GM21381 (cell line): ENCODE data around the gene REELD1.

Experiments
- ATAC-seq: cut with Tn5 transposase; IDR thresholded peaks from one replicate; pipeline ENCODE4 v1.9.1; 2021; ENCODE audit warnings: mild to moderate bottlenecking, moderate library complexity; ENCODE audit not compliant: unreplicated experiment

Gene REELD1

GRCh38 chr4:146214238-146214637, at the start of gene REELD1:
Gene REELD1, plus strand, starts transcription at chr4:146214538. Its CDS starts 2,415 bp downstream, at chr4:146216953.
- ATAC-seq, result no peak

GRCh38 chr4:146165221-146165620, 49.1 kb upstream of the REELD1 start:
- ATAC-seq, result no peak

GRCh38 chr4:146165840-146166239, 48.5 kb upstream of the REELD1 start:
- ATAC-seq, result no peak

- no peak for ATAC-seq
Observed at GRCh38 chr4:146170149-146170548, 44.2 kb upstream of the REELD1 start.

GRCh38 chr4:146175541-146176453, 38.5 kb upstream of the REELD1 start, which contains the start of gene LSM6:
Gene LSM6, plus strand, starts transcription at chr4:146175718. Its CDS starts 7,204 bp downstream, at chr4:146182922.
- ATAC-seq, result peak; percentile 94

- ATAC-seq, result no peak
Observed at GRCh38 chr4:146176891-146177290, 37.4 kb upstream of the REELD1 start.

- no peak for ATAC-seq
Observed at GRCh38 chr4:146178126-146178525, 36.2 kb upstream of the REELD1 start.

- no peak for ATAC-seq
Observed at GRCh38 chr4:146179784-146180370, 34.5 kb upstream of the REELD1 start.

- ATAC-seq, result no peak
Observed at GRCh38 chr4:146182443-146182842, 31.9 kb upstream of the REELD1 start.

- ATAC-seq, result no peak
Observed at GRCh38 chr4:146183209-146183608, 31.1 kb upstream of the REELD1 start.

- no peak for ATAC-seq
Observed at GRCh38 chr4:146186041-146186440, 28.3 kb upstream of the REELD1 start.

GRCh38 chr4:146186596-146186995, 27.7 kb upstream of the REELD1 start:
- ATAC-seq, result no peak

GRCh38 chr4:146190456-146190855, 23.9 kb upstream of the REELD1 start:
- no peak for ATAC-seq

GRCh38 chr4:146191766-146192458, 22.4 kb upstream of the REELD1 start:
- no peak for ATAC-seq

GRCh38 chr4:146193628-146194027, 20.7 kb upstream of the REELD1 start:
- no peak for ATAC-seq

- ATAC-seq, result no peak
Observed at GRCh38 chr4:146194212-146194611, 20.1 kb upstream of the REELD1 start.

GRCh38 chr4:146202665-146203064, 11.7 kb upstream of the REELD1 start:
- no peak for ATAC-seq

- no peak for ATAC-seq
Observed at GRCh38 chr4:146207410-146207809, 6.9 kb upstream of the REELD1 start.

GRCh38 chr4:146210890-146211289, 3.4 kb upstream of the REELD1 start:
- ATAC-seq, result no peak

- ATAC-seq, result no peak
Observed at GRCh38 chr4:146211440-146211839, 2.9 kb upstream of the REELD1 start.

GRCh38 chr4:146212781-146213180, 1.6 kb upstream of the REELD1 start:
- ATAC-seq, result no peak

- no peak for ATAC-seq
Observed at GRCh38 chr4:146222313-146222712, 8.0 kb downstream of the REELD1 start.
